GM18870 (cell line): ENCODE data around the gene GNG7.
"Not testable (repeated sequence)": the region's sequence is repeated elsewhere in the genome, so short reads cannot be mapped to it uniquely, and the experiment has no call there.

Experiments
- ATAC-seq: cut with Tn5 transposase; IDR thresholded peaks from one replicate; pipeline ENCODE4 v1.9.1; 2021; ENCODE audit warnings: moderate library complexity; ENCODE audit not compliant: unreplicated experiment

Gene GNG7

GRCh38 chr19:2625434-2625833 is 77.1 kb downstream of the GNG7 start:
- ATAC-seq: no peak

GRCh38 chr19:2624537-2625091 is 77.9 kb downstream of the GNG7 start:
- no peak for ATAC-seq

- no peak for ATAC-seq
These were observed 78.7 kb downstream of the GNG7 start for GRCh38 chr19:2623798-2624197.

- ATAC-seq: not testable (repeated sequence)
These were observed 80.0 kb downstream of the GNG7 start for GRCh38 chr19:2622371-2622961.

- no peak for ATAC-seq
These were observed 83.4 kb downstream of the GNG7 start for GRCh38 chr19:2619076-2619475.

GRCh38 chr19:2618611-2619010 is 83.9 kb downstream of the GNG7 start:
- no peak for ATAC-seq

GRCh38 chr19:2617393-2618165 is 84.9 kb downstream of the GNG7 start:
- ATAC-seq: no peak

- no peak for ATAC-seq
These were observed 85.6 kb downstream of the GNG7 start for GRCh38 chr19:2616741-2617392.

GRCh38 chr19:2615782-2616181 is 86.7 kb downstream of the GNG7 start:
- no peak for ATAC-seq

- ATAC-seq: no peak
These were observed 88.8 kb downstream of the GNG7 start for GRCh38 chr19:2613507-2614295.

GRCh38 chr19:2612619-2613249 is 89.8 kb downstream of the GNG7 start:
- no peak for ATAC-seq

- ATAC-seq: no peak
These were observed 90.7 kb downstream of the GNG7 start for GRCh38 chr19:2611483-2612464.

GRCh38 chr19:2610637-2611482 is 91.6 kb downstream of the GNG7 start:
- ATAC-seq: no peak

GRCh38 chr19:2609389-2610116 is 92.9 kb downstream of the GNG7 start:
- no peak for ATAC-seq

GRCh38 chr19:2609034-2609388 is 93.5 kb downstream of the GNG7 start:
- ATAC-seq: not testable (repeated sequence)

GRCh38 chr19:2608602-2608922 is 93.9 kb downstream of the GNG7 start:
- peak; percentile 3 for ATAC-seq

- ATAC-seq: peak; percentile 49
These were observed 94.5 kb downstream of the GNG7 start for GRCh38 chr19:2607712-2608601.
